H1 (cell line): Measurements from ENCODE around the gene MED10. TPM values are rescaled to one million over a fixed set of nuclear protein-coding genes. Genes with fewer than 3 reads are reported as not detected.

Source experiments
- CREB1 ChIP-seq: IDR thresholded peaks from 2 replicates; pipeline ENCODE4 v1.6.1; 2012; ENCODE audit warnings: inconsistent platforms
- HDAC2 ChIP-seq, 2 experiments: fragments of 300-600 bp in 1 of 2; sonication (generic) in 1 of 2; IDR thresholded peaks; 2 replicates each; pipeline ENCODE4 v1.6.1; 2011 to 2012; ENCODE audit warnings: low read depth in 2 of 2, low read length in 2 of 2, mild to moderate bottlenecking in 2 of 2, moderate library complexity in 2 of 2, borderline replicate concordance in 1 of 2, inconsistent platforms in 1 of 2
- polyA plus RNA-seq, 7 experiments: library from polyadenylated mRNA; depleted of rRNA in 3 of 7; stranded (reverse) in 5 of 7; unstranded in 2 of 7; fragments of >200 nt in 5 of 7; fragments of 200-250 nt in 2 of 7; gene quantifications; 1 replicate in 5 of 7; 2 replicates in 1 of 7; 4 replicates in 1 of 7; pipeline versions ENCODE4 v1.2.1 to v1.2.3, GENCODE V29; 2011 to 2013; ENCODE audit warnings: missing spikeins in 2 of 7, mixed read lengths in 2 of 7
- total RNA-seq: library from RNA; stranded (reverse); fragmentation: NEBNext Ultra II Directional; extraction: Animal tissue kit (Norgen Biotek cat#: 25700); gene quantifications from 2 replicates; pipeline ENCODE4 v1.2.1, GENCODE V29; 2021

MED10 gene
- total and polyA plus RNA-seq, 2 of the 8 experiments (the other 6 are each of a cell fraction or from before 2014, with no cell fraction given), result 20.1 to 23.2 TPM

- no peak for TF ChIP-seq HDAC2 (IDR thresholded peaks at IDR 0.05; ENCODE audit: borderline replicate concordance in 1 of 2, low read depth in 2 of 2, low read length in 2 of 2)
- no peak for TF ChIP-seq CREB1
These were observed 5.1 kb downstream of the MED10 start (continued) for GRCh38 chr5:6373081-6373846.
